Natural killer cell (primary cell): ENCODE measurements around the gene TTC34. TPM values are rescaled to one million over a fixed set of nuclear protein-coding genes. Genes with fewer than 3 reads are reported as not detected.
A peak's percentile ranks its signal among the peaks of the same experiment; 100 is the strongest.

Source experiments
- ATAC-seq, 3 donors: fragments of 150-1000 bp in 2 of 3; fragments of 200-7000 bp in 1 of 3; cut with Tn5 transposase; 1 replicate in 1 of 3; 2 replicates in 2 of 3; pipeline ENCODE4 v1.10.0; 2021; ENCODE audit warnings: mild to moderate bottlenecking in 2 of 3, moderate library complexity in 2 of 3
- DNase-seq, 2 donors: peaks; one replicate each; pipeline versions ENCODE4 v3.0.0 to v3.0.0-alpha.2; 2013 to 2021; ENCODE audit warnings: mixed read lengths in 1 of 2
- H3K27ac ChIP-seq: one replicate; pipeline ENCODE4 v1.5.1; 2013; ENCODE audit warnings: mild to moderate bottlenecking, low read length
- H3K27me3 ChIP-seq: one replicate; pipeline ENCODE4 v1.6.1; 2013; ENCODE audit warnings: low read length; ENCODE audit not compliant: control insufficient read depth, insufficient read depth
- H3K36me3 ChIP-seq: one replicate; pipeline ENCODE4 v1.6.1; 2013; ENCODE audit warnings: low read length; ENCODE audit not compliant: control insufficient read depth, insufficient read depth
- H3K4me1 ChIP-seq: one replicate; pipeline ENCODE4 v1.6.1; 2013; ENCODE audit warnings: low read length; ENCODE audit not compliant: control insufficient read depth, insufficient read depth
- H3K4me3 ChIP-seq: one replicate; pipeline ENCODE4 v1.5.1; 2013; ENCODE audit warnings: low read length
- H3K9me3 ChIP-seq: one replicate; pipeline ENCODE4 v1.6.1; 2013; ENCODE audit warnings: low read length; ENCODE audit not compliant: control insufficient read depth, insufficient read depth
- H3K27ac Mint-ChIP-seq, 2 donors: one replicate each; pipeline ENCODE4 v1.8.0; 2022; ENCODE audit warnings: mild to moderate bottlenecking in 2 of 2, mixed read lengths in 2 of 2, moderate library complexity in 1 of 2
- H3K27me3 Mint-ChIP-seq, 2 donors: one replicate each; pipeline ENCODE4 v1.8.0; 2022; ENCODE audit warnings: low read depth in 2 of 2, mixed read lengths in 2 of 2
- H3K36me3 Mint-ChIP-seq: one replicate; pipeline ENCODE4 v1.8.0; 2022; ENCODE audit warnings: mixed read lengths
- H3K4me1 Mint-ChIP-seq, 2 donors: one replicate each; pipeline ENCODE4 v1.8.0; 2022; ENCODE audit warnings: mixed read lengths in 2 of 2
- H3K4me3 Mint-ChIP-seq: one replicate; pipeline ENCODE4 v1.8.0; 2022; ENCODE audit warnings: mild to moderate bottlenecking, moderate library complexity, mixed read lengths
- H3K9me3 Mint-ChIP-seq, 2 donors: one replicate each; pipeline ENCODE4 v1.8.0; 2022; ENCODE audit warnings: mixed read lengths in 2 of 2
- WGBS: methylation state at CpG from one replicate; pipeline ENCODE4 v1.1.7; 2013; ENCODE audit warnings: missing lambda C conversion rate; ENCODE audit not compliant: insufficient coverage; 5-methylcytosine and 5-hydroxymethylcytosine counted together
- intact Hi-C: fragments of 100-400 bp; cut with micrococcal nuclease; formaldehyde crosslinking; loops from one replicate; pipeline ENCODE4 v1.14.2; 2022
- total RNA-seq, 4 donors: library from RNA; stranded (reverse); fragments of 120-200 nt in 1 of 4; gene quantifications; one replicate each; pipeline versions ENCODE4 v1.2.3 to v1.2.4, GENCODE V29; 2013 to 2022
- TF ChIP-seq, protein P1 (sequence below): fragments of 200-600 bp; IDR thresholded peaks from one replicate; pipeline ENCODE4 v1.8.0; 2022; ENCODE audit warnings: antibody characterized with exemption

The TTC34 gene
- total RNA-seq, 3 donors from 2014 or later (not counting 1 experiment from before 2014, with no cell fraction given) = 0.80 to 1.4 (median 1.2) TPM

GRCh38 chr1:2847086-2847985, 45.8 kb upstream of the TTC34 start:
- intact Hi-C loops = no loop called here
- H3K9me3 Mint-ChIP-seq = no peaks in the 10 kb centered on the region
- H3K27me3 Mint-ChIP-seq = peaks cover 30 to 53% of the 10 kb centered on the region in 2 donors
- H3K4me1 Mint-ChIP-seq = no peaks in the 10 kb centered on the region
- H3K4me3 Mint-ChIP-seq = no peak overlapping the region
- WGBS = 65% methylated on average over 23 of the region's 23 CpGs
- H3K27me3 ChIP-seq = no peaks in the 10 kb centered on the region
- no peaks in the 10 kb centered on the region for H3K4me1 ChIP-seq
- ATAC-seq = no peak
- H3K36me3 ChIP-seq = no peaks in the 10 kb centered on the region
- no peak overlapping the region for H3K27ac ChIP-seq
- H3K4me3 ChIP-seq = no peak overlapping the region
- H3K9me3 ChIP-seq = no peaks in the 10 kb centered on the region
- TF ChIP-seq, protein P1, sequence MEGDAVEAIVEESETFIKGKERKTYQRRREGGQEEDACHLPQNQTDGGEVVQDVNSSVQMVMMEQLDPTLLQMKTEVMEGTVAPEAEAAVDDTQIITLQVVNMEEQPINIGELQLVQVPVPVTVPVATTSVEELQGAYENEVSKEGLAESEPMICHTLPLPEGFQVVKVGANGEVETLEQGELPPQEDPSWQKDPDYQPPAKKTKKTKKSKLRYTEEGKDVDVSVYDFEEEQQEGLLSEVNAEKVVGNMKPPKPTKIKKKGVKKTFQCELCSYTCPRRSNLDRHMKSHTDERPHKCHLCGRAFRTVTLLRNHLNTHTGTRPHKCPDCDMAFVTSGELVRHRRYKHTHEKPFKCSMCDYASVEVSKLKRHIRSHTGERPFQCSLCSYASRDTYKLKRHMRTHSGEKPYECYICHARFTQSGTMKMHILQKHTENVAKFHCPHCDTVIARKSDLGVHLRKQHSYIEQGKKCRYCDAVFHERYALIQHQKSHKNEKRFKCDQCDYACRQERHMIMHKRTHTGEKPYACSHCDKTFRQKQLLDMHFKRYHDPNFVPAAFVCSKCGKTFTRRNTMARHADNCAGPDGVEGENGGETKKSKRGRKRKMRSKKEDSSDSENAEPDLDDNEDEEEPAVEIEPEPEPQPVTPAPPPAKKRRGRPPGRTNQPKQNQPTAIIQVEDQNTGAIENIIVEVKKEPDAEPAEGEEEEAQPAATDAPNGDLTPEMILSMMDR = no peak
- H3K27ac Mint-ChIP-seq = no peak overlapping the region
- no peaks in the 10 kb centered on the region for H3K36me3 Mint-ChIP-seq
- DNase-seq = no peak

GRCh38 chr1:2845869-2846268, 44.4 kb upstream of the TTC34 start:
- intact Hi-C loops = no loop called here
- no peak overlapping the region for H3K27ac Mint-ChIP-seq
- WGBS = 6% methylated on average over 4 of the region's 9 CpGs
- H3K4me3 Mint-ChIP-seq = no peak overlapping the region
- H3K27me3 Mint-ChIP-seq = peaks cover 30 to 53% of the 10 kb centered on the region in 2 donors
- H3K9me3 Mint-ChIP-seq = no peaks in the 10 kb centered on the region
- ATAC-seq (no peak), DNase-seq (no peak)
- no peaks in the 10 kb centered on the region for H3K36me3 Mint-ChIP-seq
- Histone ChIP-seq H3K27me3 (no peaks in the 10 kb centered on the region), H3K9me3 (no peaks in the 10 kb centered on the region), H3K4me3 (no peak overlapping the region), H3K4me1 (no peaks in the 10 kb centered on the region), H3K27ac (no peak overlapping the region), H3K36me3 (no peaks in the 10 kb centered on the region)
- TF ChIP-seq, protein P1 = no peak
- H3K4me1 Mint-ChIP-seq = peaks cover 6 to 8% of the 10 kb centered on the region in 2 donors

- WGBS = 14% methylated on average over 16 of the region's 16 CpGs
- Histone ChIP-seq H3K27me3 (no peaks in the 10 kb centered on the region), H3K27ac (peak overlapping the region; percentile 8), H3K4me3 (no peak overlapping the region), H3K9me3 (no peaks in the 10 kb centered on the region), H3K36me3 (no peaks in the 10 kb centered on the region), H3K4me1 (peaks cover 12% of the 10 kb centered on the region)
- H3K9me3 Mint-ChIP-seq = no peaks in the 10 kb centered on the region
- peaks cover 21 to 22% of the 10 kb centered on the region in 2 donors for H3K4me1 Mint-ChIP-seq
- no peaks in the 10 kb centered on the region for H3K36me3 Mint-ChIP-seq
- peak overlapping the region; percentile 53 to 66 for H3K27ac Mint-ChIP-seq
- peaks cover 12 to 19% of the 10 kb centered on the region in 2 donors for H3K27me3 Mint-ChIP-seq
- ATAC-seq (peak; percentile 65 to 87 (median 82)), DNase-seq (peak in 1 of 2 donors; percentile 85)
- peak overlapping the region; percentile 58 for H3K4me3 Mint-ChIP-seq
- intact Hi-C loops = loop anchor here (5.0 kb wide), 1 partner anchor 428 kb away; the partner anchor contains the start of gene PEX10
- TF ChIP-seq, protein P1 = peak; percentile 26
These were observed 38.7 kb upstream of the TTC34 start for GRCh38 chr1:2840036-2840809.
